K562 (cell line): Measurements from ENCODE around the gene BIRC5. TPM values are rescaled to one million over a fixed set of nuclear protein-coding genes. Genes with fewer than 3 reads are reported as not detected.

Experiments used
- ATAC-seq: fragments of 200-7000 bp; cut with Tn5 transposase; 3 replicates; pipeline ENCODE4 v1.9.1; 2020; ENCODE audit warnings: moderate library complexity
- BruUV-seq: library from RNA; stranded (reverse); fragments of 400-500 nt; replicated peaks from 2 replicates; lab custom pipeline; 2021; lab: Mats Ljungman, UMichigan
- CTCF ChIA-PET: fragments of 300-600 bp; formaldehyde crosslinking; extraction: SDS; loops from one replicate; lab custom pipeline; 2021; ENCODE audit warnings: low intra/inter-chr PET ratio; lab: Yijun Ruan, JAX
- POLR2A ChIA-PET: fragments of 300-600, 350-650 bp; sonication (Branson Sonifier 250); formaldehyde crosslinking; extraction: SDS; loops from one replicate; lab custom pipeline; 2021; ENCODE audit warnings: antibody characterized with exemption, inconsistent platforms; lab: Yijun Ruan, JAX
- DNase-seq, 4 experiments: peaks; one replicate each; pipeline versions ENCODE4 v3.0.0 to v3.0.0-alpha.2; 2011 to 2018; ENCODE audit warnings: low spot score in 3 of 4, mixed read lengths in 3 of 4; ENCODE audit errors: extremely low read depth in 1 of 4
- FAIRE-seq: peaks from 2 replicates; lab custom pipeline; 2011; peaks lifted over from hg19 to GRCh38; lab: Jason Lieb, UNC
- H2AFZ ChIP-seq: 2 replicates; pipeline ENCODE4 v1.6.0; 2011; ENCODE audit warnings: low read depth, low read length, control low read depth, inconsistent platforms
- H3K27ac ChIP-seq: fragments of 200-600 bp; 3 replicates; pipeline ENCODE4 v1.8.0; 2011; ENCODE audit warnings: low read depth, mild to moderate bottlenecking, control low read depth, inconsistent platforms, low read length, moderate library complexity, mixed read lengths; ENCODE audit errors: extremely low read depth
- H3K27me3 ChIP-seq, 2 experiments: fragments of 300-600 bp in 1 of 2; 2 replicates in 1 of 2; 3 replicates in 1 of 2; pipeline versions ENCODE4 v1.6.0 to v1.8.0; 2011; ENCODE audit warnings: inconsistent platforms in 2 of 2, low read length in 2 of 2, mild to moderate bottlenecking in 1 of 2, mixed read lengths in 1 of 2, moderate library complexity in 1 of 2; ENCODE audit not compliant: control insufficient read depth in 2 of 2, insufficient read depth in 2 of 2
- H3K36me3 ChIP-seq: fragments of 300-600 bp; 3 replicates; pipeline ENCODE4 v1.8.0; 2011; ENCODE audit warnings: mild to moderate bottlenecking, low read length, inconsistent platforms; ENCODE audit not compliant: control insufficient read depth, insufficient read depth
- H3K4me1 ChIP-seq, 2 experiments: fragments of 200-600 bp in 1 of 2; replicated peaks in 1 of 2; 2 replicates in 1 of 2; 3 replicates in 1 of 2; pipeline versions ENCODE4 v1.5.1 to v1.8.0; 2011; ENCODE audit warnings: inconsistent platforms in 2 of 2, low read length in 2 of 2, mild to moderate bottlenecking in 1 of 2, mixed read lengths in 1 of 2, moderate library complexity in 1 of 2; ENCODE audit not compliant: control insufficient read depth in 2 of 2, insufficient read depth in 2 of 2
- H3K4me2 ChIP-seq: 2 replicates; pipeline ENCODE4 v1.6.1; 2011; ENCODE audit warnings: low read length, control low read depth, inconsistent platforms, mixed read lengths; ENCODE audit not compliant: insufficient read depth
- H3K4me3 ChIP-seq: fragments of 200-600 bp; sonication (generic), shearing (Covaris generic); 2 replicates; pipeline ENCODE4 v1.5.1; 2016; ENCODE audit warnings: control low read depth, inconsistent platforms
- H3K79me2 ChIP-seq: fragments of 200-600 bp; 3 replicates; pipeline ENCODE4 v1.8.0; 2011; ENCODE audit warnings: low read length, inconsistent platforms; ENCODE audit not compliant: control insufficient read depth, insufficient read depth
- H3K9ac ChIP-seq, 2 experiments: 2 replicates each; pipeline versions ENCODE4 v1.6.0 to v1.6.1; 2011; ENCODE audit warnings: low read depth in 2 of 2, low read length in 2 of 2, control low read depth in 1 of 2, inconsistent platforms in 1 of 2, mild to moderate bottlenecking in 1 of 2, mixed read lengths in 1 of 2; ENCODE audit not compliant: insufficient read depth in 1 of 2
- H3K9me1 ChIP-seq: one replicate; pipeline ENCODE4 v1.6.0; 2011; ENCODE audit warnings: inconsistent platforms, mild to moderate bottlenecking, low read length, moderate library complexity; ENCODE audit not compliant: control insufficient read depth, insufficient read depth
- H3K9me3 ChIP-seq: replicated peaks from 2 replicates; pipeline ENCODE4 v1.5.1; 2011; ENCODE audit warnings: low read depth, low read length, inconsistent platforms; ENCODE audit not compliant: control insufficient read depth, insufficient read depth
- H4K20me1 ChIP-seq: replicated peaks from 2 replicates; pipeline ENCODE4 v1.6.1; 2011; ENCODE audit warnings: low read length, inconsistent platforms, mixed read lengths; ENCODE audit not compliant: control insufficient read depth, insufficient read depth
- BRD4 ChIP-seq: fragments of 200-600 bp; sonication (generic); IDR thresholded peaks from 2 replicates; pipeline ENCODE4 v1.6.1; 2017; ENCODE audit warnings: inconsistent platforms
- DMBX1 ChIP-seq: fragments of 250-450 bp; sonication (Bioruptor Pico); IDR thresholded peaks from 2 replicates; pipeline ENCODE4 v1.8.0; 2022; ENCODE audit warnings: inconsistent platforms, mild to moderate bottlenecking, moderate library complexity, borderline replicate concordance
- ELF2 ChIP-seq: fragments of 250-450 bp; sonication (Bioruptor Pico); IDR thresholded peaks from 2 replicates; pipeline ENCODE4 v1.5.0; 2021; ENCODE audit warnings: mild to moderate bottlenecking
- MAFF ChIP-seq: IDR thresholded peaks from 2 replicates; pipeline ENCODE4 v1.6.1; 2012; ENCODE audit warnings: low read length, improper control_type of control experiment
- MXD1 ChIP-seq: fragments of 250-450 bp; sonication (Bioruptor Pico); IDR thresholded peaks from 2 replicates; pipeline ENCODE4 v1.8.0; 2021; ENCODE audit warnings: borderline replicate concordance, mild to moderate bottlenecking, moderate library complexity; ENCODE audit not compliant: poor library complexity, severe bottlenecking
- NR2C2 ChIP-seq, 2 experiments: fragments of 200-800 bp in 1 of 2; sonication (Bioruptor generic) in 1 of 2; sonication (generic) in 1 of 2; formaldehyde crosslinking in 1 of 2; IDR thresholded peaks; 2 replicates each; pipeline versions ENCODE4 v1.6.1 to v1.8.0; 2016 to 2022; ENCODE audit warnings: mild to moderate bottlenecking in 1 of 2, missing compliant biosample characterization in 1 of 2, missing genetic modification characterization in 1 of 2, missing genetic modification reagents in 1 of 2
- RBFOX2 ChIP-seq: fragments of 200-400 bp; formaldehyde crosslinking; IDR thresholded peaks from 2 replicates; pipeline ENCODE4 v1.6.1; 2017; ENCODE audit warnings: low read depth, mild to moderate bottlenecking, low read length, moderate library complexity
- TFAP4 ChIP-seq: sonication (generic); formaldehyde crosslinking; IDR thresholded peaks from 2 replicates; pipeline ENCODE4 v1.8.0; 2022; ENCODE audit warnings: missing genetic modification reagents, mild to moderate bottlenecking, moderate library complexity, borderline replicate concordance
- ZFX ChIP-seq: sonication (generic); formaldehyde crosslinking; IDR thresholded peaks from 2 replicates; pipeline ENCODE4 v1.8.0; 2022; ENCODE audit warnings: mild to moderate bottlenecking, missing genetic modification reagents, moderate library complexity
- WGBS: fragments of 100-300 bp; shearing (Covaris generic); methylation state at CpG from one replicate; pipeline ENCODE4 v1.1.6; 2016; ENCODE audit warnings: low coverage, mixed read lengths; ENCODE audit not compliant: insufficient coverage; ENCODE audit errors: missing lambda C conversion rate; 5-methylcytosine and 5-hydroxymethylcytosine counted together
- in situ Hi-C: fragments of 300-500 bp; cut with MboI; formaldehyde crosslinking; loops from 4 replicates; pipeline ENCODE4 v1.15.0; 2018; ENCODE audit warnings: inconsistent platforms, mixed read lengths
- intact Hi-C: fragments of 100-400 bp; cut with micrococcal nuclease; formaldehyde crosslinking; loops from 2 replicates; pipeline ENCODE4 v1.14.2; 2022
- polyA plus RNA-seq, 8 experiments: library from polyadenylated mRNA; depleted of rRNA in 4 of 8; stranded (reverse) in 5 of 8; unstranded in 3 of 8; fragments of >200 nt; fragmentation: Nextera tagmentation in 2 of 8; fragmentation: Illumina TruSeq in 1 of 8; extraction: Ambion mirVana in 2 of 8; extraction: Trizol in 1 of 8; gene quantifications; 2 replicates each; pipeline versions ENCODE4 v1.2.1 to v1.2.3, GENCODE V29; 2011 to 2014; ENCODE audit warnings: inconsistent platforms in 1 of 8, missing spikeins in 1 of 8
- total RNA-seq, 7 experiments: library from RNA; depleted of rRNA in 6 of 7; stranded (reverse); fragments of >200 nt in 6 of 7; fragmentation: Illumina TruSeq in 2 of 7; extraction: Trizol in 2 of 7; gene quantifications; 2 replicates each; pipeline versions ENCODE4 v1.2.1 to v1.2.3, GENCODE V29; 2011 to 2021; ENCODE audit warnings: low replicate concordance in 1 of 7
- TF ChIP-seq, protein P1 (sequence below): fragments of 450-650 bp; IDR thresholded peaks from 2 replicates; pipeline ENCODE4 v1.6.1; 2016; ENCODE audit warnings: antibody characterized with exemption

The BIRC5 gene
- total and polyA plus RNA-seq, 9 of the 15 experiments (the other 6 are each of a cell fraction or from before 2014, with no cell fraction given) = 64.4 to 140 (median 101) TPM

GRCh38 chr17:78264590-78264989 is 50.5 kb downstream of the BIRC5 start:
- Histone ChIP-seq H3K4me3 (no peak overlapping the region), H3K9me1 (no peaks in the 10 kb centered on the region), H3K9me3 (no peaks in the 10 kb centered on the region), H2AFZ (no peak overlapping the region), H3K9ac (no peak overlapping the region), H3K27ac (peak overlapping the region; percentile 56; the same call in 2 of the 3 replicates), H3K4me1 (peaks cover 69 to 79% of the 10 kb centered on the region in 2 experiments), H3K79me2 (peaks cover 8% of the 10 kb centered on the region; the same call in 1 of the 3 replicates), H3K27me3 (no peaks in the 10 kb centered on the region), H3K36me3 (no peaks in the 10 kb centered on the region), H4K20me1 (no peaks in the 10 kb centered on the region), H3K4me2 (no peak overlapping the region)
- DNase-seq = no peak
- FAIRE-seq = no peak
- 61% methylated on average over 5 of the region's 5 CpGs for WGBS
- intact Hi-C loops = no loop called here
- TF ChIP-seq, protein P1, sequence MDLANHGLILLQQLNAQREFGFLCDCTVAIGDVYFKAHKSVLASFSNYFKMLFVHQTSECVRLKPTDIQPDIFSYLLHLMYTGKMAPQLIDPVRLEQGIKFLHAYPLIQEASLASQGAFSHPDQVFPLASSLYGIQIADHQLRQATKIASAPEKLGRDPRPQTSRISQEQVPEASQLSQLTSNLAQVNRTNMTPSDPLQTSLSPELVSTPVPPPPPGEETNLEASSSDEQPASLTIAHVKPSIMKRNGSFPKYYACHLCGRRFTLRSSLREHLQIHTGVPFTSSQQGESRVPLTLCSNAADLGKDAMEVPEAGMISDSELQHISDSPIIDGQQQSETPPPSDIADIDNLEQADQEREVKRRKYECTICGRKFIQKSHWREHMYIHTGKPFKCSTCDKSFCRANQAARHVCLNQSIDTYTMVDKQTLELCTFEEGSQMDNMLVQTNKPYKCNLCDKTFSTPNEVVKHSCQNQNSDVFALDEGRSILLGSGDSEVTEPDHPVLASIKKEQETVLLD = no peak
- TF ChIP-seq BRD4 = 0 out of 2 replicates have a peak, but pooled peaks have one; percentile 14
- 0 out of 2 replicates have a peak, but pooled peaks have one; percentile 30 for TF ChIP-seq ELF2 (CRISPR knock-in tag)
- POLR2A ChIA-PET = interaction anchor here (1.2 kb wide), 1 partner anchor 48 kb away, joined by 3 read pairs; no protein-coding TSS in a partner anchor
- CTCF ChIA-PET = no interaction called here
- in situ Hi-C loops = no loop called here
- no peak for ATAC-seq
- BruUV-seq = no TSS peak

DNA sequence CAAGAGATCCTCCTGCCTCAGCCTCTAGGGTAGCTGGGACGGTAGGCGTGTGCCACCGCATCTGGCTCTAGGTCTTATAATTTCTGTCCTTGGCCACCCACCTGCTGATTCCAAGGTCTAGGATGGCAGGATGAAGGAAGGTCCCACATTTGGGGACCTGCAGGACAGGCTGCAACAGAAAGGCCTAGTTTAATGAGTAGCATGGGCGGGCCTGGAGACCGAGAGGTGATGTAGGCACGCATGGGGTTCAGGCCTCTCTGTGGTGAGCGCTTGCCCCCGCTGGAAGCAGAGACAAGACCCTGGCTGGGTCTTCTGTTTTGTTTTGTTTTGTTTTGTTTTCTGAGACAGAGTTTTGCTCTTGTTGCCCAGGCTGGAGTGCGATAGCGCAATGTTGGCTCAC is 51.1 kb downstream of the BIRC5 start:
- in situ Hi-C loops = no loop called here
- 93% methylated on average over 10 of the region's 10 CpGs for WGBS
- no peaks in the 10 kb centered on the region for H4K20me1 ChIP-seq
- no peak overlapping the region; the same call in 1 of the 2 replicates for H2AFZ ChIP-seq
- H3K9ac ChIP-seq = peak overlapping the region in 1 of 2 experiments; percentile 37; a peak in 1 of 4 replicates
- H3K36me3 ChIP-seq = no peaks in the 10 kb centered on the region
- H3K27me3 ChIP-seq = no peaks in the 10 kb centered on the region
- no peak overlapping the region for H3K4me2 ChIP-seq
- FAIRE-seq (no peak), DNase-seq (no peak), ATAC-seq (no peak)
- no peaks in the 10 kb centered on the region for H3K9me3 ChIP-seq
- ChIA-PET CTCF (no interaction called here), POLR2A (no interaction called here)
- H3K79me2 ChIP-seq = peaks cover 8% of the 10 kb centered on the region; the same call in 1 of the 3 replicates
- H3K4me1 ChIP-seq = peaks cover 69 to 82% of the 10 kb centered on the region in 2 experiments
- H3K9me1 ChIP-seq = no peaks in the 10 kb centered on the region
- H3K4me3 ChIP-seq = no peak overlapping the region
- no TSS peak for BruUV-seq
- intact Hi-C loops = no loop called here
- peak overlapping the region; percentile 56 for H3K27ac ChIP-seq
- TF ChIP-seq DMBX1 (CRISPR knock-in tag) (peak; percentile 24; the same call in 1 of the 2 replicates), RBFOX2 (peak; percentile 44), MAFF (no peak), ZFX (peak; percentile 25; the same call in 1 of the 2 replicates), TFAP4 (CRISPR knock-in tag) (0 out of 2 replicates have a peak, but pooled peaks have one; percentile 15), MXD1 (CRISPR knock-in tag) (no peak), NR2C2 (CRISPR knock-in tag; IDR thresholded peaks at IDR 0.05) (no peak), NR2C2 (tag; IDR thresholded peaks at IDR 0.05) (no peak)
